ENCODE measurements around the gene TOR3A. TPM values are rescaled to one million over a fixed set of nuclear protein-coding genes. Genes with fewer than 3 reads are reported as not detected.
"Not testable (repeated sequence)": the region's sequence is repeated elsewhere in the genome, so short reads cannot be mapped to it uniquely, and the experiment has no call there.

TOR3A gene
- total RNA-seq = 43.8 and 44.0 TPM in 2 replicates

GRCh38 chr1:179081687-179082332 is at the start of gene TOR3A:
TSS of gene TOR3A (plus strand) at chr1:179082070. CDS start at chr1:179082129, 59 bp downstream.
- intact Hi-C loops (cut with micrococcal nuclease) = loop anchor here (1.0 to 5.0 kb wide), 8 partner anchors 45 to 800 kb away; partner anchors contain the start of genes FAM20B and TOR1AIP1

- intact Hi-C loops (cut with micrococcal nuclease) = loop anchor here (1.0 to 2.0 kb wide), 3 partner anchors 8 to 330 kb away; partner anchors contain the start of gene AXDND1
Observed at GRCh38 chr1:179034720-179035119, 47.1 kb upstream of the TOR3A start.

GRCh38 chr1:179036844-179037465 is 44.9 kb upstream of the TOR3A start:
- intact Hi-C loops (cut with micrococcal nuclease) = loop anchor here (1.0 kb wide), 1 partner anchor 44 kb away; no protein-coding TSS in a partner anchor

GRCh38 chr1:179038528-179039281 is 43.2 kb upstream of the TOR3A start:
- intact Hi-C loops (cut with micrococcal nuclease) = loop anchor here (2.0 kb wide), 1 partner anchor 14 kb away; the partner anchor contains the start of gene FAM20B

- intact Hi-C loops (cut with micrococcal nuclease) = loop anchor here (2.0 kb wide), 1 partner anchor 15 kb away; the partner anchor contains the start of gene FAM20B
Observed at GRCh38 chr1:179039502-179040174, 42.2 kb upstream of the TOR3A start.

GRCh38 chr1:179040175-179040551 is 41.7 kb upstream of the TOR3A start:
- intact Hi-C loops (cut with micrococcal nuclease) = not testable (repeated sequence)

GRCh38 chr1:179042087-179042486 is 39.8 kb upstream of the TOR3A start:
- intact Hi-C loops (cut with micrococcal nuclease) = no loop called here

- intact Hi-C loops (cut with micrococcal nuclease) = no loop called here
Observed at GRCh38 chr1:179042700-179043099, 39.2 kb upstream of the TOR3A start.

GRCh38 chr1:179043266-179043665 is 38.6 kb upstream of the TOR3A start:
- intact Hi-C loops (cut with micrococcal nuclease) = no loop called here

- intact Hi-C loops (cut with micrococcal nuclease) = no loop called here
Observed at GRCh38 chr1:179043907-179044306, 38.0 kb upstream of the TOR3A start.

- intact Hi-C loops (cut with micrococcal nuclease) = no loop called here
Observed at GRCh38 chr1:179046808-179047635, 34.8 kb upstream of the TOR3A start.

- intact Hi-C loops (cut with micrococcal nuclease) = no loop called here
Observed at GRCh38 chr1:179047636-179047997, 34.3 kb upstream of the TOR3A start.

- intact Hi-C loops (cut with micrococcal nuclease) = no loop called here
Observed at GRCh38 chr1:179048339-179049124, 33.3 kb upstream of the TOR3A start.

GRCh38 chr1:179052776-179053175 is 29.1 kb upstream of the TOR3A start:
- intact Hi-C loops (cut with micrococcal nuclease) = no loop called here

- intact Hi-C loops (cut with micrococcal nuclease) = no loop called here
Observed at GRCh38 chr1:179053486-179053885, 28.4 kb upstream of the TOR3A start.

- intact Hi-C loops (cut with micrococcal nuclease) = no loop called here
Observed at GRCh38 chr1:179055937-179056336, 25.9 kb upstream of the TOR3A start.

- intact Hi-C loops (cut with micrococcal nuclease) = no loop called here
Observed at GRCh38 chr1:179058487-179059483, 23.1 kb upstream of the TOR3A start.

Data from T-helper 1 cell treated with Interleukin-12 subunit alpha and Interleukin-12 subunit beta and Interleukin-4 antibody, amounts not matched to agents 30 ng/mL and 1 ng/mL, for 36 hours (primary cell).